Aorta (tissue), 5 donors: ENCODE measurements around the gene TBX20. TPM values are rescaled to one million over a fixed set of nuclear protein-coding genes. Genes with fewer than 3 reads are reported as not detected.

Source experiments
- ATAC-seq: fragments of 200-7000 bp; cut with Tn5 transposase; one replicate; pipeline ENCODE4 v1.9.1; 2022; ENCODE audit warnings: moderate library complexity; ENCODE audit not compliant: low FRiP score
- DNase-seq, 2 donors: peaks; one replicate each; pipeline ENCODE4 v3.0.0-alpha.2; 2020
- H3K27ac ChIP-seq, 2 donors: one replicate each; pipeline ENCODE4 v1.5.1; 2013; ENCODE audit warnings: low read length in 2 of 2, mild to moderate bottlenecking in 2 of 2, moderate library complexity in 2 of 2, control low read depth in 1 of 2, inconsistent platforms in 1 of 2, low read depth in 1 of 2
- H3K27me3 ChIP-seq, 2 donors: one replicate each; pipeline ENCODE4 v1.6.1; 2013; ENCODE audit warnings: control low read depth in 1 of 2, low read length in 1 of 2, mild to moderate bottlenecking in 1 of 2, moderate library complexity in 1 of 2; ENCODE audit not compliant: insufficient read depth in 2 of 2, control insufficient read depth in 1 of 2
- H3K36me3 ChIP-seq, 2 donors: one replicate each; pipeline ENCODE4 v1.6.1; 2013; ENCODE audit warnings: control low read depth in 1 of 2, low read length in 1 of 2, mild to moderate bottlenecking in 1 of 2; ENCODE audit not compliant: insufficient read depth in 2 of 2, control insufficient read depth in 1 of 2
- H3K4me1 ChIP-seq, 2 donors: one replicate each; pipeline ENCODE4 v1.6.1; 2013; ENCODE audit warnings: low read length in 2 of 2, control low read depth in 1 of 2, mild to moderate bottlenecking in 1 of 2, moderate library complexity in 1 of 2; ENCODE audit not compliant: insufficient read depth in 2 of 2, control insufficient read depth in 1 of 2
- H3K4me3 ChIP-seq, 2 donors: one replicate each; pipeline ENCODE4 v1.5.1; 2013; ENCODE audit warnings: low read length in 2 of 2, control low read depth in 1 of 2, mild to moderate bottlenecking in 1 of 2
- H3K9me3 ChIP-seq: one replicate; pipeline ENCODE4 v1.6.1; 2013; ENCODE audit warnings: mild to moderate bottlenecking, low read length; ENCODE audit not compliant: control insufficient read depth
- WGBS, 2 donors: extraction: QIAGEN DNeasy Blood & Tissue Kit; methylation state at CpG; one replicate each; pipeline ENCODE4 v1.1.7; 2013; 5-methylcytosine and 5-hydroxymethylcytosine counted together
- intact Hi-C, 2 donors: fragments of 100-400 bp; cut with DNase I; formaldehyde crosslinking; loops; one replicate each; pipeline versions ENCODE4 v1.14.2 to v1.15.0; 2022
- polyA plus RNA-seq, 2 donors: library from polyadenylated mRNA; stranded (reverse); fragments of 200-250 nt; gene quantifications; one replicate each; pipeline ENCODE4 v1.2.3, GENCODE V29; 2013
- total RNA-seq, 2 donors: library from RNA; stranded (reverse); fragmentation: NEBNext Ultra II Directional; extraction: Animal tissue kit (Norgen Biotek cat#: 25700); gene quantifications; one replicate each; pipeline ENCODE4 v1.2.1, GENCODE V29; 2021
- donor health status: healthy with polysubstance abuse.
- donor health status: Bipolar disorder and iron deficiency.
- donor health status: DM: no; HTN: no; CAD: no.
- donor health status: DM: no; HTN: no; CAD: no.
- donor health status: DM: yes; HTN: yes; CAD: no.

The TBX20 gene
- total and polyA plus RNA-seq, 4 donors: 0.36 TPM; not detected in 3

GRCh38 chr7:35267411-35267810 is 13.5 kb upstream of the TBX20 start:
- no peak for ATAC-seq
- no peak for DNase-seq
- no peak overlapping the region for H3K27ac ChIP-seq
- no peaks in the 10 kb centered on the region for H3K9me3 ChIP-seq
- no peaks in the 10 kb centered on the region for H3K27me3 ChIP-seq
- intact Hi-C loops: no loop called here
- H3K4me1 ChIP-seq: no peaks in the 10 kb centered on the region
- H3K36me3 ChIP-seq: no peaks in the 10 kb centered on the region
- H3K4me3 ChIP-seq: no peak overlapping the region

GRCh38 chr7:35263396-35263795 is 9.5 kb upstream of the TBX20 start:
- Histone ChIP-seq H3K27ac (no peak overlapping the region), H3K4me1 (no peaks in the 10 kb centered on the region), H3K27me3 (no peaks in the 10 kb centered on the region), H3K9me3 (no peaks in the 10 kb centered on the region), H3K4me3 (no peak overlapping the region), H3K36me3 (no peaks in the 10 kb centered on the region)
- intact Hi-C loops: no loop called here
- WGBS, 2 donors: 36 to 47% methylated on average over 2 of the region's 2 CpGs
- DNase-seq (no peak), ATAC-seq (no peak)

- Histone ChIP-seq H3K4me3 (no peak overlapping the region), H3K36me3 (no peaks in the 10 kb centered on the region), H3K4me1 (no peaks in the 10 kb centered on the region), H3K9me3 (peaks cover 2% of the 10 kb centered on the region), H3K27ac (no peak overlapping the region), H3K27me3 (no peaks in the 10 kb centered on the region)
- ATAC-seq (no peak), DNase-seq (peak in 1 of 2 donors; percentile 29)
- intact Hi-C loops: no loop called here
- WGBS, 2 donors: 5 to 6% methylated on average over 56 of the region's 56 CpGs
Observed at GRCh38 chr7:35261476-35262285, 7.8 kb upstream of the TBX20 start.

GRCh38 chr7:35261041-35261440 is 7.1 kb upstream of the TBX20 start:
- H3K27me3 ChIP-seq: no peaks in the 10 kb centered on the region
- DNase-seq (no peak), ATAC-seq (no peak)
- H3K27ac ChIP-seq: no peak overlapping the region
- intact Hi-C loops: no loop called here
- H3K4me1 ChIP-seq: no peaks in the 10 kb centered on the region
- 25 to 37% methylated on average over 21 of the region's 21 CpGs for WGBS, 2 donors
- no peaks in the 10 kb centered on the region for H3K36me3 ChIP-seq
- H3K9me3 ChIP-seq: peaks cover 2% of the 10 kb centered on the region
- H3K4me3 ChIP-seq: no peak overlapping the region

GRCh38 chr7:35260246-35260645 is 6.3 kb upstream of the TBX20 start:
- Histone ChIP-seq H3K4me1 (no peaks in the 10 kb centered on the region), H3K27ac (no peak overlapping the region), H3K36me3 (no peaks in the 10 kb centered on the region), H3K4me3 (no peak overlapping the region), H3K27me3 (no peaks in the 10 kb centered on the region), H3K9me3 (peaks cover 4% of the 10 kb centered on the region)
- no peak for DNase-seq
- no peak for ATAC-seq
- intact Hi-C loops: no loop called here
- WGBS, 2 donors: 88 to 89% methylated on average over 7 of the region's 7 CpGs

GRCh38 chr7:35259523-35259908 is 5.6 kb upstream of the TBX20 start:
- no peaks in the 10 kb centered on the region for H3K4me1 ChIP-seq
- intact Hi-C loops: no loop called here
- WGBS, 2 donors: 54 to 65% methylated on average over 6 of the region's 6 CpGs
- H3K4me3 ChIP-seq: no peak overlapping the region
- ATAC-seq: no peak
- H3K36me3 ChIP-seq: no peaks in the 10 kb centered on the region
- H3K27me3 ChIP-seq: no peaks in the 10 kb centered on the region
- peaks cover 6% of the 10 kb centered on the region for H3K9me3 ChIP-seq
- no peak for DNase-seq
- H3K27ac ChIP-seq: no peak overlapping the region

GRCh38 chr7:35258868-35259522 is 5.1 kb upstream of the TBX20 start:
- 39 to 50% methylated on average over 27 of the region's 27 CpGs for WGBS, 2 donors
- no peak overlapping the region for H3K4me3 ChIP-seq
- ATAC-seq (no peak), DNase-seq (no peak)
- intact Hi-C loops: no loop called here
- H3K27me3 ChIP-seq: no peaks in the 10 kb centered on the region
- no peak overlapping the region for H3K27ac ChIP-seq
- H3K4me1 ChIP-seq: no peaks in the 10 kb centered on the region
- no peaks in the 10 kb centered on the region for H3K36me3 ChIP-seq
- H3K9me3 ChIP-seq: peaks cover 7% of the 10 kb centered on the region

GRCh38 chr7:35258125-35258867 is 4.4 kb upstream of the TBX20 start:
- Histone ChIP-seq H3K9me3 (peaks cover 7% of the 10 kb centered on the region), H3K4me3 (no peak overlapping the region), H3K4me1 (no peaks in the 10 kb centered on the region), H3K36me3 (no peaks in the 10 kb centered on the region), H3K27me3 (no peaks in the 10 kb centered on the region), H3K27ac (no peak overlapping the region)
- ATAC-seq (no peak), DNase-seq (peak in 1 of 2 donors; percentile 36)
- intact Hi-C loops: no loop called here
- WGBS, 2 donors: 25 to 40% methylated on average over 43 to 50 of the region's 50 CpGs
